GM12878 (cell line): ENCODE results near the gene PELI1. TPM values are rescaled to one million over a fixed set of nuclear protein-coding genes. Genes with fewer than 3 reads are reported as not detected.

Source experiments
- ATAC-seq: fragments of 200-7000 bp; cut with Tn5 transposase; 3 replicates; pipeline ENCODE4 v1.9.1; 2020; ENCODE audit warnings: mild to moderate bottlenecking, moderate library complexity
- BruUV-seq: library from RNA; stranded (reverse); fragments of 400-500 nt; replicated peaks from 2 replicates; lab custom pipeline; 2021; lab: Mats Ljungman, UMichigan
- CTCF ChIA-PET: fragments of 300-600 bp; sonication (Branson Sonifier 250); formaldehyde crosslinking; extraction: SDS; loops from one replicate; lab custom pipeline; 2021; ENCODE audit warnings: inconsistent platforms; lab: Yijun Ruan, JAX
- POLR2A ChIA-PET: fragments of 350-600 bp; formaldehyde crosslinking; extraction: SDS; loops from one replicate; lab custom pipeline; 2021; ENCODE audit warnings: inconsistent platforms; lab: Charles Lee
- RAD21 ChIA-PET: fragments of 300-600 bp; sonication (Branson Sonifier 250); formaldehyde crosslinking; loops from one replicate; lab custom pipeline; 2023; ENCODE audit warnings: antibody characterized with exemption; ENCODE audit not compliant: unreplicated experiment; lab: Charles Lee
- SMC1A ChIA-PET: fragments of 300-600 bp; sonication (Branson Sonifier 250); formaldehyde crosslinking; loops from one replicate; lab custom pipeline; 2023; ENCODE audit not compliant: unreplicated experiment, uncharacterized antibody; lab: Charles Lee
- DNase-seq: peaks from one replicate; pipeline ENCODE4 v3.0.0-alpha.2; 2011; ENCODE audit warnings: low read depth, low spot score
- FAIRE-seq: peaks from 3 replicates; lab custom pipeline; 2011; peaks lifted over from hg19 to GRCh38; lab: Jason Lieb, UNC
- H2AFZ ChIP-seq: 2 replicates; pipeline ENCODE4 v1.6.0; 2011; ENCODE audit warnings: low read depth, low read length, control low read depth; ENCODE audit not compliant: control insufficient read depth
- H3K27ac ChIP-seq: 2 replicates; pipeline ENCODE4 v1.5.1; 2011; ENCODE audit warnings: control low read depth; ENCODE audit not compliant: control insufficient read depth, insufficient read depth
- H3K27me3 ChIP-seq, 2 experiments: replicated peaks in 1 of 2; 2 replicates each; pipeline versions ENCODE4 v1.6.0 to v1.6.1; 2011; ENCODE audit warnings: low read length in 1 of 2; ENCODE audit not compliant: control insufficient read depth in 2 of 2, insufficient read depth in 2 of 2
- H3K36me3 ChIP-seq, 2 experiments: 2 replicates each; pipeline ENCODE4 v1.5.1; 2011; ENCODE audit warnings: low read length in 1 of 2; ENCODE audit not compliant: control insufficient read depth in 2 of 2, insufficient read depth in 2 of 2
- H3K4me1 ChIP-seq: 2 replicates; pipeline ENCODE4 v1.6.1; 2011; ENCODE audit warnings: mild to moderate bottlenecking, low read length, moderate library complexity, mixed read lengths; ENCODE audit not compliant: control insufficient read depth, insufficient read depth
- H3K4me2 ChIP-seq: 2 replicates; pipeline ENCODE4 v1.6.0; 2011; ENCODE audit warnings: control low read depth; ENCODE audit not compliant: control insufficient read depth, insufficient read depth
- H3K4me3 ChIP-seq: fragments of 200-600 bp; sonication (generic); 2 replicates; pipeline ENCODE4 v1.5.1; 2016
- H3K79me2 ChIP-seq: 2 replicates; pipeline ENCODE4 v1.6.0; 2011; ENCODE audit warnings: low read length; ENCODE audit not compliant: control insufficient read depth, insufficient read depth
- H3K9ac ChIP-seq: 2 replicates; pipeline ENCODE4 v1.8.0; 2011; ENCODE audit warnings: low read length, control low read depth, mixed read lengths; ENCODE audit not compliant: control insufficient read depth, insufficient read depth
- H3K9me3 ChIP-seq: replicated peaks from 3 replicates; pipeline ENCODE4 v1.5.1; 2011; ENCODE audit warnings: mild to moderate bottlenecking, low read length; ENCODE audit not compliant: control insufficient read depth, insufficient read depth
- H4K20me1 ChIP-seq: 2 replicates; pipeline ENCODE4 v1.6.0; 2011; ENCODE audit not compliant: control insufficient read depth, insufficient read depth
- BMI1 ChIP-seq: fragments of 450-650 bp; IDR thresholded peaks from 2 replicates; pipeline ENCODE4 v1.6.1; 2016; ENCODE audit warnings: mild to moderate bottlenecking, moderate library complexity, borderline replicate concordance
- CUX1 ChIP-seq: IDR thresholded peaks from 2 replicates; pipeline ENCODE4 v1.6.1; 2012; ENCODE audit warnings: improper control_type of control experiment, low read depth, low read length; ENCODE audit not compliant: insufficient replicate concordance
- NFIC ChIP-seq: IDR thresholded peaks from 2 replicates; pipeline ENCODE4 v1.6.1; 2012; ENCODE audit warnings: low read depth, mild to moderate bottlenecking, inconsistent platforms, low read length, moderate library complexity
- NR2F1 ChIP-seq: fragments of 450-650 bp; conservative IDR thresholded peaks from 2 replicates; pipeline ENCODE4 v1.6.1; 2017; ENCODE audit warnings: mild to moderate bottlenecking
- ZBTB40 ChIP-seq: fragments of 450-650 bp; IDR thresholded peaks from 2 replicates; pipeline ENCODE4 v1.6.1; 2016; ENCODE audit warnings: mild to moderate bottlenecking, moderate library complexity, borderline replicate concordance
- ZNF274 ChIP-seq: IDR thresholded peaks from one replicate; pipeline ENCODE4 v1.8.0; 2011; ENCODE audit not compliant: insufficient read length, insufficient read depth
- in situ Hi-C: fragments of 300-500 bp; cut with MboI; formaldehyde crosslinking; loops from 9 replicates; pipeline ENCODE4 v1.14.3; 2018; ENCODE audit warnings: mixed read lengths
- intact Hi-C: fragments of 100-400 bp; cut with micrococcal nuclease; formaldehyde crosslinking; loops from one replicate; pipeline ENCODE4 v1.14.2; 2022; ENCODE audit not compliant: unreplicated experiment
- polyA plus RNA-seq, 11 experiments: library from polyadenylated mRNA; depleted of rRNA in 4 of 11; unstranded in 6 of 11; stranded (reverse) in 5 of 11; fragments of >200 nt; fragmentation: Nextera tagmentation in 4 of 11; fragmentation: Illumina TruSeq in 1 of 11; extraction: Ambion mirVana in 4 of 11; extraction: Trizol in 1 of 11; gene quantifications; 1 replicate in 1 of 11; 2 replicates in 10 of 11; pipeline versions ENCODE4 v1.2.1 to v1.2.3, GENCODE V29; 2011 to 2016; ENCODE audit warnings: inconsistent platforms in 2 of 11, missing spikeins in 2 of 11, low read depth in 1 of 11
- total RNA-seq, 4 experiments: library from RNA; depleted of rRNA in 3 of 4; stranded (reverse); fragments of >200 nt in 3 of 4; fragmentation: Illumina TruSeq in 1 of 4; extraction: Trizol in 1 of 4; gene quantifications; 2 replicates each; pipeline versions ENCODE4 v1.2.1 to v1.2.3, GENCODE V29; 2013 to 2021

PELI1 gene
- total and polyA plus RNA-seq, 10 of the 15 experiments (the other 5 are each of a cell fraction or from before 2014, with no cell fraction given), result 12.1 to 92.0 (median 39.8) TPM

GRCh38 chr2:64130333-64130732, 13.9 kb downstream of the PELI1 start (continued):
- TF ChIP-seq CUX1, result no peak
- TF ChIP-seq NR2F1, result no peak

- Histone ChIP-seq H3K9ac (no peak overlapping the region), H3K27me3 (no peaks in the 10 kb centered on the region), H2AFZ (no peak overlapping the region), H3K27ac (no peak overlapping the region; the same call in 1 of the 2 replicates), H3K36me3 (peaks cover 0 to 13% of the 10 kb centered on the region in 2 experiments; a peak in 2 of 4 replicates)
- POLR2A ChIA-PET, result interaction anchor here (0.6 to 0.7 kb wide), 2 partner anchors 11 to 325 kb away, joined by 3 to 7 read pairs; no protein-coding TSS in a partner anchor
- in situ Hi-C loops, result no loop called here
- RAD21 ChIA-PET, result interaction anchor here (1.5 to 2.2 kb wide), 3 partner anchors 14 to 199 kb away, joined by 5 to 6 read pairs (median 5); no protein-coding TSS in a partner anchor
- TF ChIP-seq BMI1 (no peak), ZNF274 (no peak), NFIC (peak; percentile 37; the same call in 1 of the 2 replicates), ZBTB40 (peak; percentile 53; the same call in 1 of the 2 replicates)
- TF ChIP-seq, all 136 proteins: peak for 2
- ChIA-PET SMC1A (interaction anchor here (1.0 to 23.5 kb wide), 6 partner anchors 12 to 197 kb away, joined by 3 to 495 read pairs (median 5); no protein-coding TSS in a partner anchor), CTCF (interaction anchor here (1.9 kb wide), 1 partner anchor 23 kb away, joined by 5 read pairs; no protein-coding TSS in a partner anchor)
- intact Hi-C loops, result no loop called here
- FAIRE-seq (no peak), ATAC-seq (peak; percentile 33), DNase-seq (no peak)
- peaks cover 100% of the 10 kb centered on the region for H3K79me2 ChIP-seq
- H3K4me1 ChIP-seq, result peaks cover 35% of the 10 kb centered on the region
- H3K4me3 ChIP-seq, result peak overlapping the region; percentile 15; the same call in 1 of the 2 replicates
- peaks cover 2% of the 10 kb centered on the region; the same call in 1 of the 2 replicates for H4K20me1 ChIP-seq
- H3K4me2 ChIP-seq, result peak overlapping the region; percentile 21
- H3K9me3 ChIP-seq, result no peaks in the 10 kb centered on the region
- no TSS peak for BruUV-seq
These were observed 15.3 kb downstream of the PELI1 start for GRCh38 chr2:64128943-64129391.
